HG03064 (cell line): ENCODE data around the gene PER1.
"Not testable (repeated sequence)": the region's sequence is repeated elsewhere in the genome, so short reads cannot be mapped to it uniquely, and the experiment has no call there.

ENCODE experiments used
- ATAC-seq: cut with Tn5 transposase; IDR thresholded peaks from one replicate; pipeline ENCODE4 v1.9.1; 2021; ENCODE audit warnings: low read depth; ENCODE audit not compliant: unreplicated experiment

The PER1 gene

DNA sequence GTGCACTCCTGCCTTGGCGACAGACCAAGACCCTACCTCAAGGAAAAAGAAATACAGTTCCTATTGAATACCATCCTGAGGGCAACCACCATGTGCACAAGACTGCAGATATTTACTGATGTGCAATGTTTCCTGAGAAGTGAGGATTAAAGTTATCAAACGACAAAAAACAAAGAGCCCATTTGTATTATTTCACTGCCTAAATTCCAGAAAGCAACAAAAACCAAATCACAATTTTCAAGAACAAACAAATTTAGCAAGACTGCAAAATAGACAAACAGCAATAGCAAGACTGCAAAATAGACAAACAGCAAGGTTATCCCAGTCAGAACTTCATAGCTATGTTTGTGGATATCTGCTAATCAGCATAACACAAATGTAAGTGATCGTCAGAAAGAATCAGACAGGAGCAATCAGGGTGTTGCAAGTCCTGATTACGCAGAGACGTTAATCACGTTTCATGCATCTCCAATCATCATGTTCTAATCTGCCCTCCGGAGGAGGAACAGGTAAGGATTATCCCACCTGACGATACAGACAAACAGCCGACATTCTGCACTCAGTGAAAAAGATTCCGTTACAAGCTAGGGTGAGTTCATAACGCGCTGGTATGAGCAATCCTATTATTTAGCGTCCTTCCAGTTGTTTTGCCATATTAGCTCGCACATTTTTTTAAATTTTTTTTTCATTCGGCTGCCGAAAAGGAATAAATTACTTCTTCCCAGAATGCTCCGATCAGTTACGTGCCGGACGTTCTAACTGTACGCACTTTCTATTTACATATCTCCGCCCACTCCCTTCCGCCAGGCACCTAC is 21.1 kb upstream of the PER1 start:
- peak; percentile 60 for ATAC-seq

DNA sequence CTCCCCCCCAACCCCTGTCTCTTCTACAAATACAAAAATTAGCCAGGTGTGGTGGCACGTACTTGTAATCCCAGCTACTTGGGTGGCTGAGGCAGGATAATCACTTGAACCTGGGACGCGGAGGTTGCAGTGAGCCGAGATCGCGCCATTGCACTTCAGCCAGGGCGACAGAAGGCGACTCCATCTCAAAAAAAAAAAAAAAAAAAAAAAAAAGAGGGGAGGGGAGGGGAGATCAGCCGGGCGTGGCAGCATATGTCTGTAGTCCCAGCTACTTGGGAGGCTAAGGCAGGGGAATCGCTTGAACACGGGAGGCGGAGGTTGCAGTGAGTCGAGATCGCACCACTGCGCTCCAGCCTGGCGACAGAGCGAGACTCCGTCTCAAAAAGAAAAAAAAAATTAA is 18.0 kb upstream of the PER1 start:
- ATAC-seq, result not testable (repeated sequence)

GRCh38 chr17:8167526-8167925 is 15.3 kb upstream of the PER1 start:
- no peak for ATAC-seq

GRCh38 chr17:8166731-8167130 is 14.5 kb upstream of the PER1 start:
- no peak for ATAC-seq

DNA sequence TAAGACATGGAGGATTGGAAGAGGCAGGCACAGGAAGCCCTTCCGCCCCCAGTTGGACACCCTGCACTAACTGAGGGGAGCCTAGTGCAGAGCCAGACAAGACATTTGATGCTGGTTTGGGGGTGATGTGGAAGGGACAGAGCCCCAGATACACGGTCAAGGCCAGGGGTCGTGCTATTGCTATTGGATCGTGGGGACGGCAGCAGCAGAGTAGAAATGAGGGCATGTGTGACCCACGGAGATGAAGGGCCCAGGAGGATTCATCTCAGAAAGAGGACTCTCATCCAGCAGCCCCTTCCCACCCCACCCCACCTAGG is 12.6 kb upstream of the PER1 start:
- no peak for ATAC-seq

DNA sequence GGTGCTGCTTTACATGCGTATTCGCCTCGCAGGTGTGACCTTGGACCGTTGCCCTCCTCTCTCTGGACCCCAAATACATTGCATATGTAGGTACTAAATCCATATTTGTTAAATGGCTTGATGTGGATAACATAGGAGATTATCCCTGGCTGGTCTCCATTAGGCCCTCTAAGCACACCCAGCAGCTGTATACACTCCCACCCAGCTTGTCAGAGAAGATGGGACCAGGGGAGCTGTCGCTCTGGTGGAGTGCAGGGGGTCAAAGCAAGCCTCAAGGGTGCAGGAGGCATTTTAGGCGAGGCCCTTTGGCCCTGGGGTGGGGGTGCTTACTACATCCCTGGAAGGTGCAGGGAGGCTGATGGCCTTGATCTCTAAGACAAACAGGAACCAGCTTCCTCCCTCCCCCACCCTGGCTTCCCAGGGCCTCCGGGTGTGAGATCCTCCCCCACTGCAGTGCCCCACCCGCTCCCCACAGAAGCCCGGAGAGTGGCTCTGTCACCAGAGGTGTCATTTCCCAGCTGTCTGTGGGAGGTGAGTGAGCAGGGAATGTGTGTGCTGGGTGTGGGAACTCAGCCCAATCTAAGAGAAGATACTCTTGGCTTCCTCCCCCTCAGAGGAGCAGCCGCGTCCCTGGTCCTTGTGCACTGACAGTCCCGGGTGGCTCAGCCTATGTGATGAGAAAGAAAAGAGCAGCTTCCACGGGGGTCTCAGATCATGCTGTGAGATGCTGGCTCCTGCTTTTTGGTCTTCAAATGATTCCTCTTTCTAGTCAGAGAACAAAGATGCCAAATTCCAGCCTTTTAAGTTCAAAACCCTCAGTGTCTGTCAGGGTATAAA is 12.0 kb upstream of the PER1 start:
- ATAC-seq, result no peak

- ATAC-seq, result no peak
These were observed 11.1 kb upstream of the PER1 start for GRCh38 chr17:8162997-8163977.

GRCh38 chr17:8162233-8162996 is 10.2 kb upstream of the PER1 start, which contains the start of gene VAMP2:
TSS of gene VAMP2 (minus strand) at chr17:8162948. CDS start at chr17:8162879, 69 bp downstream.
- no peak for ATAC-seq

- ATAC-seq, result no peak
These were observed 9.4 kb upstream of the PER1 start for GRCh38 chr17:8161289-8162232.

DNA sequence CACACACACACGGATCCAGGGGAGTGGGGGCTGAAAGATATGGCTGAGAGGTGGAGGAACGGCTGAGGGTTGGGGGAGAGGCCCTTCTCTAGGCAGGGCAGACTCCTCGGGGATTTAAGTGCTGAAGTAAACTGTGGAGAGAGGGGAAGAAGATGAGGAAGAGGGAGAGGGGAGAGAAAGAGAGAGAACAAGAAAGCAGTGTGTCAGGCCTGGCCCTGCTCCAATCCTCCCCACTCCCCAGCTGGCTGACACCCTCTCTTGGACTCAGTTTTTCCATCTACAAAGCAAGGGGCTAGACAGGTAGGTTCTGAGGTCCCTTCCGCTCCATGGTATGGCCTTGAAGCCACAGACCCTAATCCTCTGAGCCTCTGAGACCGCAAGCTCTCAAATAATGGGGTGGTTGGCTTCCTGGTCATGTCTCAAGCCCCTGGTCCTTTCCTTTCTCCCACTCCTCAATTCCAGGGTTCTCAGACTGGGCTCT is 8.6 kb upstream of the PER1 start:
- no peak for ATAC-seq

DNA sequence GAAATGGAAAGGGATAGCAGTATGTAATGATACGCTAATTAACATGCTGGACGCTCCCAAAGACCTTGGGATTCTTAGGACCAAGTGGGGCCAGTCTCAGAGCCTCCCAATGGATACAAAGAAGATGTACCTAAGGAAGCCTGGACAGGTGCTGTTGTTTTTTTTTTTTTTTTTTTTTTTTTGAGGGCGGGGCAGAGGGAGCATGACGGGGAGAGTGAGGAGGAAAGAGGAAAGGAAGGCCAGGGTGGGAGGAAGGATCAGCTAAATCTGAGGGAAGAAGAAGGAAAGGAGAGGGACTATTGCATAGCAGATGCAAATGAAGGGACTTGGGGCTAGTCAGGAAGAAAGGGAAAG is 8.0 kb upstream of the PER1 start:
- no peak for ATAC-seq

GRCh38 chr17:8159459-8160223 is 7.4 kb upstream of the PER1 start:
- no peak for ATAC-seq

DNA sequence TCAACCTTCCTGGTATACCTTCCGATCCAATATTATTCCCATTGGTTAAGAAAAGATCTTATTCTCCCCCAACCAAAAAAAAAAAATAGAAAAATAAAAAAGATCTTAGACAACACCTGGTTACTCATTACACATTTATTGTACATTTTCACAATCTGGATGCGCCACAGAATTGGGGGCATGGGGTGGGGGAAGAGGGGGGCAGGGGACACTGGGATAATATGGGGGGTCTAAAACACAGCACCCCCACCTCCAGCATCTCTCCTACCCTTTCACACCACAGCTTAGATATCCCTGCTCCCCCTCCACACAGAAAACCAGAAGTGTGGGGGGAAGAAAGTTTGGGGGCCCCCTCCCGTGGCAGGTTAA is 6.8 kb upstream of the PER1 start:
- ATAC-seq, result no peak

- no peak for ATAC-seq
These were observed 6.2 kb upstream of the PER1 start for GRCh38 chr17:8158267-8159031.

- peak; percentile 60 for ATAC-seq
These were observed 4.2 kb upstream of the PER1 start for GRCh38 chr17:8156246-8156992.

DNA sequence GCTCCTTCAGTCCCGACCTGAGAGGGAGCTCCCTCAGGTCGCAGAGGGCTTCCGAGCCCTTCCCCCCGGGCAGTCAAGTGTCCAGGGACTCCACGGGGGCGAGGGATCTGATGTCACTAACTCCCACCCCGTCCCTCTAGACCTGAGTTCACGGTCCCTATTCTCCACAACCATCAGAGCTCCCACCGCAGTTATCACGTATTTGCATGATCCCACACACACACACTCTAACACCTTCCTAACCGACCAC is 3.7 kb upstream of the PER1 start:
- no peak for ATAC-seq
